ENCODE data around the gene UGT1A9. TPM values are rescaled to one million over a fixed set of nuclear protein-coding genes. Genes with fewer than 3 reads are reported as not detected.

UGT1A9 gene
- total RNA-seq, 1 donor from 2014 or later: not detected

- Histone ChIP-seq H3K27me3 (ENCODE audit: control insufficient read depth in 3 of 3, insufficient read depth in 3 of 3, low read length in 3 of 3) (peaks cover 0 to 23% (median 8%) of the 10 kb centered on the region in 3 donors), H3K27ac (ENCODE audit: low read depth, low read length) (no peak overlapping the region), H3K9ac (ENCODE audit: low read depth in 1 of 3, low read length in 3 of 3) (no peak overlapping the region), H3K4me3 (ENCODE audit: low read length in 3 of 3) (no peak overlapping the region), H3K4me1 (ENCODE audit: control insufficient read depth in 3 of 3, insufficient read depth in 3 of 3, low read length in 3 of 3) (no peaks in the 10 kb centered on the region), H3K9me3 (ENCODE audit: control insufficient read depth in 3 of 3, low read length in 3 of 3) (no peaks in the 10 kb centered on the region), H3K36me3 (ENCODE audit: control insufficient read depth in 3 of 3, insufficient read depth in 3 of 3, low read length in 3 of 3) (no peaks in the 10 kb centered on the region)
These were observed 139.4 kb downstream of the UGT1A9 start for GRCh38 chr2:233811087-233811486.

- no peak overlapping the region for H3K9ac ChIP-seq (ENCODE audit: low read depth in 1 of 3, low read length in 3 of 3)
- H3K27ac ChIP-seq (ENCODE audit: low read depth, low read length): no peak overlapping the region
- peaks cover 0 to 23% (median 8%) of the 10 kb centered on the region in 3 donors for H3K27me3 ChIP-seq (ENCODE audit: control insufficient read depth in 3 of 3, insufficient read depth in 3 of 3, low read length in 3 of 3)
- H3K36me3 ChIP-seq (ENCODE audit: control insufficient read depth in 3 of 3, insufficient read depth in 3 of 3, low read length in 3 of 3): no peaks in the 10 kb centered on the region
- no peaks in the 10 kb centered on the region for H3K9me3 ChIP-seq (ENCODE audit: control insufficient read depth in 3 of 3, low read length in 3 of 3)
- no peak overlapping the region for H3K4me3 ChIP-seq (ENCODE audit: low read length in 3 of 3)
- no peaks in the 10 kb centered on the region for H3K4me1 ChIP-seq (ENCODE audit: control insufficient read depth in 3 of 3, insufficient read depth in 3 of 3, low read length in 3 of 3)
These were observed 140.0 kb downstream of the UGT1A9 start for GRCh38 chr2:233811732-233812131.

GRCh38 chr2:233813236-233814055 lies 141.7 kb downstream of the UGT1A9 start:
- Histone ChIP-seq H3K27me3 (ENCODE audit: control insufficient read depth in 3 of 3, insufficient read depth in 3 of 3, low read length in 3 of 3) (peaks cover 0 to 10% (median 9%) of the 10 kb centered on the region in 3 donors), H3K27ac (ENCODE audit: low read depth, low read length) (no peak overlapping the region), H3K9me3 (ENCODE audit: control insufficient read depth in 3 of 3, low read length in 3 of 3) (no peaks in the 10 kb centered on the region), H3K4me3 (ENCODE audit: low read length in 3 of 3) (no peak overlapping the region), H3K4me1 (ENCODE audit: control insufficient read depth in 3 of 3, insufficient read depth in 3 of 3, low read length in 3 of 3) (no peaks in the 10 kb centered on the region), H3K9ac (ENCODE audit: low read depth in 1 of 3, low read length in 3 of 3) (no peak overlapping the region), H3K36me3 (ENCODE audit: control insufficient read depth in 3 of 3, insufficient read depth in 3 of 3, low read length in 3 of 3) (no peaks in the 10 kb centered on the region)

GRCh38 chr2:233814056-233814835 lies 142.5 kb downstream of the UGT1A9 start:
- H3K9ac ChIP-seq (ENCODE audit: low read depth in 1 of 3, low read length in 3 of 3): no peak overlapping the region
- no peaks in the 10 kb centered on the region for H3K36me3 ChIP-seq (ENCODE audit: control insufficient read depth in 3 of 3, insufficient read depth in 3 of 3, low read length in 3 of 3)
- H3K27ac ChIP-seq (ENCODE audit: low read depth, low read length): no peak overlapping the region
- peaks cover under 1 to 6% (median 2%) of the 10 kb centered on the region in 3 donors for H3K27me3 ChIP-seq (ENCODE audit: control insufficient read depth in 3 of 3, insufficient read depth in 3 of 3, low read length in 3 of 3)
- no peaks in the 10 kb centered on the region for H3K9me3 ChIP-seq (ENCODE audit: control insufficient read depth in 3 of 3, low read length in 3 of 3)
- no peak overlapping the region for H3K4me3 ChIP-seq (ENCODE audit: low read length in 3 of 3)
- H3K4me1 ChIP-seq (ENCODE audit: control insufficient read depth in 3 of 3, insufficient read depth in 3 of 3, low read length in 3 of 3): no peaks in the 10 kb centered on the region

- Histone ChIP-seq H3K27ac (ENCODE audit: low read depth, low read length) (no peak overlapping the region), H3K27me3 (ENCODE audit: control insufficient read depth in 3 of 3, insufficient read depth in 3 of 3, low read length in 3 of 3) (peaks cover 0 to 5% (median 3%) of the 10 kb centered on the region in 3 donors), H3K9ac (ENCODE audit: low read depth in 1 of 3, low read length in 3 of 3) (no peak overlapping the region), H3K9me3 (ENCODE audit: control insufficient read depth in 3 of 3, low read length in 3 of 3) (no peaks in the 10 kb centered on the region), H3K4me1 (ENCODE audit: control insufficient read depth in 3 of 3, insufficient read depth in 3 of 3, low read length in 3 of 3) (no peaks in the 10 kb centered on the region), H3K4me3 (ENCODE audit: low read length in 3 of 3) (no peak overlapping the region), H3K36me3 (ENCODE audit: control insufficient read depth in 3 of 3, insufficient read depth in 3 of 3, low read length in 3 of 3) (no peaks in the 10 kb centered on the region)
These were observed 144.2 kb downstream of the UGT1A9 start for GRCh38 chr2:233815861-233816260.

- H3K9me3 ChIP-seq (ENCODE audit: control insufficient read depth in 3 of 3, low read length in 3 of 3): no peaks in the 10 kb centered on the region
- no peak overlapping the region for H3K9ac ChIP-seq (ENCODE audit: low read depth in 1 of 3, low read length in 3 of 3)
- H3K27me3 ChIP-seq (ENCODE audit: control insufficient read depth in 3 of 3, insufficient read depth in 3 of 3, low read length in 3 of 3): peaks cover 0 to 5% (median 3%) of the 10 kb centered on the region in 3 donors
- no peaks in the 10 kb centered on the region for H3K36me3 ChIP-seq (ENCODE audit: control insufficient read depth in 3 of 3, insufficient read depth in 3 of 3, low read length in 3 of 3)
- H3K4me3 ChIP-seq (ENCODE audit: low read length in 3 of 3): no peak overlapping the region
- H3K4me1 ChIP-seq (ENCODE audit: control insufficient read depth in 3 of 3, insufficient read depth in 3 of 3, low read length in 3 of 3): no peaks in the 10 kb centered on the region
- H3K27ac ChIP-seq (ENCODE audit: low read depth, low read length): peak overlapping the region; percentile 23
These were observed 144.6 kb downstream of the UGT1A9 start for GRCh38 chr2:233816334-233816733.

GRCh38 chr2:233816771-233817170 lies 145.1 kb downstream of the UGT1A9 start:
- H3K27me3 ChIP-seq (ENCODE audit: control insufficient read depth in 3 of 3, insufficient read depth in 3 of 3, low read length in 3 of 3): peaks cover 0 to 5% (median 3%) of the 10 kb centered on the region in 3 donors
- peak overlapping the region; percentile 23 for H3K27ac ChIP-seq (ENCODE audit: low read depth, low read length)
- no peaks in the 10 kb centered on the region for H3K9me3 ChIP-seq (ENCODE audit: control insufficient read depth in 3 of 3, low read length in 3 of 3)
- H3K36me3 ChIP-seq (ENCODE audit: control insufficient read depth in 3 of 3, insufficient read depth in 3 of 3, low read length in 3 of 3): no peaks in the 10 kb centered on the region
- no peak overlapping the region for H3K9ac ChIP-seq (ENCODE audit: low read depth in 1 of 3, low read length in 3 of 3)
- no peak overlapping the region for H3K4me3 ChIP-seq (ENCODE audit: low read length in 3 of 3)
- H3K4me1 ChIP-seq (ENCODE audit: control insufficient read depth in 3 of 3, insufficient read depth in 3 of 3, low read length in 3 of 3): no peaks in the 10 kb centered on the region

GRCh38 chr2:233817361-233817911 lies 145.7 kb downstream of the UGT1A9 start:
- Histone ChIP-seq H3K4me1 (ENCODE audit: control insufficient read depth in 3 of 3, insufficient read depth in 3 of 3, low read length in 3 of 3) (no peaks in the 10 kb centered on the region), H3K9ac (ENCODE audit: low read depth in 1 of 3, low read length in 3 of 3) (no peak overlapping the region), H3K36me3 (ENCODE audit: control insufficient read depth in 3 of 3, insufficient read depth in 3 of 3, low read length in 3 of 3) (no peaks in the 10 kb centered on the region), H3K27me3 (ENCODE audit: control insufficient read depth in 3 of 3, insufficient read depth in 3 of 3, low read length in 3 of 3) (peaks cover 0 to 5% (median 3%) of the 10 kb centered on the region in 3 donors), H3K27ac (ENCODE audit: low read depth, low read length) (no peak overlapping the region), H3K4me3 (ENCODE audit: low read length in 3 of 3) (no peak overlapping the region), H3K9me3 (ENCODE audit: control insufficient read depth in 3 of 3, low read length in 3 of 3) (no peaks in the 10 kb centered on the region)

- H3K4me1 ChIP-seq (ENCODE audit: control insufficient read depth in 3 of 3, insufficient read depth in 3 of 3, low read length in 3 of 3): no peaks in the 10 kb centered on the region
- H3K9ac ChIP-seq (ENCODE audit: low read depth in 1 of 3, low read length in 3 of 3): no peak overlapping the region
- H3K4me3 ChIP-seq (ENCODE audit: low read length in 3 of 3): no peak overlapping the region
- no peaks in the 10 kb centered on the region for H3K9me3 ChIP-seq (ENCODE audit: control insufficient read depth in 3 of 3, low read length in 3 of 3)
- H3K36me3 ChIP-seq (ENCODE audit: control insufficient read depth in 3 of 3, insufficient read depth in 3 of 3, low read length in 3 of 3): no peaks in the 10 kb centered on the region
- H3K27ac ChIP-seq (ENCODE audit: low read depth, low read length): no peak overlapping the region
- H3K27me3 ChIP-seq (ENCODE audit: control insufficient read depth in 3 of 3, insufficient read depth in 3 of 3, low read length in 3 of 3): peaks cover 0 to 5% (median 3%) of the 10 kb centered on the region in 3 donors
These were observed 146.4 kb downstream of the UGT1A9 start for GRCh38 chr2:233817995-233818638.
